Activated CD4-positive, alpha-beta T cell treated with anti-CD3 and anti-CD28 coated beads, Interleukin-2, amount 50 U/mL, for 16 hours (primary cell): Measurements from ENCODE around the gene SLC25A1.
A peak's percentile ranks its signal among the peaks of the same experiment; 100 is the strongest.

Source experiments
- DNase-seq: peaks from one replicate; pipeline ENCODE4 v3.0.0-alpha.2; 2020

Gene SLC25A1

GRCh38 chr22:19178657-19179496 is at the start of gene SLC25A1:
TSS of gene SLC25A1 (minus strand) at chr22:19178736. CDS start at chr22:19178673, 63 bp downstream.
- DNase-seq: peak; percentile 93

GRCh38 chr22:19228179-19228578 is 49.6 kb upstream of the SLC25A1 start:
- DNase-seq: no peak

- no peak for DNase-seq
Observed at GRCh38 chr22:19226428-19226827, 47.9 kb upstream of the SLC25A1 start.

GRCh38 chr22:19225560-19225959 is 47.0 kb upstream of the SLC25A1 start:
- DNase-seq: no peak

- no peak for DNase-seq
Observed at GRCh38 chr22:19224985-19225384, 46.4 kb upstream of the SLC25A1 start.

- no peak for DNase-seq
Observed at GRCh38 chr22:19224557-19224956, 46.0 kb upstream of the SLC25A1 start.

- no peak for DNase-seq
Observed at GRCh38 chr22:19223617-19224016, 45.1 kb upstream of the SLC25A1 start.

- DNase-seq: no peak
Observed at GRCh38 chr22:19223110-19223509, 44.6 kb upstream of the SLC25A1 start.

- DNase-seq: no peak
Observed at GRCh38 chr22:19222242-19223005, 43.9 kb upstream of the SLC25A1 start.

GRCh38 chr22:19220867-19221266 is 42.3 kb upstream of the SLC25A1 start:
- DNase-seq: no peak

GRCh38 chr22:19218541-19219233 is 40.2 kb upstream of the SLC25A1 start:
- no peak for DNase-seq

- no peak for DNase-seq
Observed at GRCh38 chr22:19216579-19216978, 38.0 kb upstream of the SLC25A1 start.

GRCh38 chr22:19215360-19215759 is 36.8 kb upstream of the SLC25A1 start:
- no peak for DNase-seq

- no peak for DNase-seq
Observed at GRCh38 chr22:19214078-19214473, 35.5 kb upstream of the SLC25A1 start.

GRCh38 chr22:19213442-19214077 is 35.0 kb upstream of the SLC25A1 start:
- DNase-seq: no peak

GRCh38 chr22:19213001-19213400 is 34.5 kb upstream of the SLC25A1 start:
- DNase-seq: no peak

GRCh38 chr22:19212302-19212870 is 33.9 kb upstream of the SLC25A1 start:
- no peak for DNase-seq

- no peak for DNase-seq
Observed at GRCh38 chr22:19210188-19210587, 31.7 kb upstream of the SLC25A1 start.

- DNase-seq: no peak
Observed at GRCh38 chr22:19208287-19208847, 29.8 kb upstream of the SLC25A1 start.

GRCh38 chr22:19207884-19208283 is 29.3 kb upstream of the SLC25A1 start:
- DNase-seq: no peak

- DNase-seq: no peak
Observed at GRCh38 chr22:19207401-19207808, 28.9 kb upstream of the SLC25A1 start.

- DNase-seq: no peak
Observed at GRCh38 chr22:19206287-19206686, 27.8 kb upstream of the SLC25A1 start.
